ENCODE measurements around the gene SZT2. TPM values are rescaled to one million over a fixed set of nuclear protein-coding genes. Genes with fewer than 3 reads are reported as not detected.

SZT2 gene
- total RNA-seq, 1 donor from 2014 or later, result 15.1 TPM

DNA sequence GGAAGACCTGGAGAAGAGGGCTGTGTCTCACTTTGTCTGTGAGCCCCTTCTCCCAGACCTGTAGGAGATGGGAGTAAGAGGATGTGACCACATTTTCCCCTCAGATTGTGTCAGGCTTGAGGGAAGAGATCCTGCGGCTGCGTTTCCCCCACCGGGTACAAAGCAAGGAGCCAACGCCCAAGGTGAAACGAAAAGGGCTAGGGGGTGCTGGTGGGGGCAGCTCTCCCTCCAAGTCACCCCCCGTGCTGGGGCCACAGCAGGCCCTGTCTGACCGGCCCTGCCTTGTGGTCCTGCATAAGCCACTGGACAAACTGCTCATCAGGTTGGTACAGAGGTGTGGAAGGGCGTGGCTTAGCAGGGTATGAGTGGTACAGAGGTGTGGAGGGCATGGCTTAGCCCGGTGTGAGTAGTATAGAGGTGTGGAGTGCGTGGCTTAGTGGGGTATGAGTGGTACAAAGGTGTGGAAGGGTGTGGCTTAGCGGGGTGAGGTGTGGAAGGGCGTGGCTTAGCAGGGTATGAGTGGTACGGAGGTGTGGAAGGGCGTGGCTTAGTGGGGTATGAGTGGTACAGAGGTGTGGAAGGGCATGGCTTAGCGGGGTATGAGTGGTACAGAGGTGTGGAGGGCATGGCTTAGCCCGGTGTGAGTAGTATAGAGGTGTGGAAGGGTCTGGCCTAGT is 33.4 kb downstream of the SZT2 start:
- no peak for DNase-seq (ENCODE audit: low read depth, low spot score)

DNA sequence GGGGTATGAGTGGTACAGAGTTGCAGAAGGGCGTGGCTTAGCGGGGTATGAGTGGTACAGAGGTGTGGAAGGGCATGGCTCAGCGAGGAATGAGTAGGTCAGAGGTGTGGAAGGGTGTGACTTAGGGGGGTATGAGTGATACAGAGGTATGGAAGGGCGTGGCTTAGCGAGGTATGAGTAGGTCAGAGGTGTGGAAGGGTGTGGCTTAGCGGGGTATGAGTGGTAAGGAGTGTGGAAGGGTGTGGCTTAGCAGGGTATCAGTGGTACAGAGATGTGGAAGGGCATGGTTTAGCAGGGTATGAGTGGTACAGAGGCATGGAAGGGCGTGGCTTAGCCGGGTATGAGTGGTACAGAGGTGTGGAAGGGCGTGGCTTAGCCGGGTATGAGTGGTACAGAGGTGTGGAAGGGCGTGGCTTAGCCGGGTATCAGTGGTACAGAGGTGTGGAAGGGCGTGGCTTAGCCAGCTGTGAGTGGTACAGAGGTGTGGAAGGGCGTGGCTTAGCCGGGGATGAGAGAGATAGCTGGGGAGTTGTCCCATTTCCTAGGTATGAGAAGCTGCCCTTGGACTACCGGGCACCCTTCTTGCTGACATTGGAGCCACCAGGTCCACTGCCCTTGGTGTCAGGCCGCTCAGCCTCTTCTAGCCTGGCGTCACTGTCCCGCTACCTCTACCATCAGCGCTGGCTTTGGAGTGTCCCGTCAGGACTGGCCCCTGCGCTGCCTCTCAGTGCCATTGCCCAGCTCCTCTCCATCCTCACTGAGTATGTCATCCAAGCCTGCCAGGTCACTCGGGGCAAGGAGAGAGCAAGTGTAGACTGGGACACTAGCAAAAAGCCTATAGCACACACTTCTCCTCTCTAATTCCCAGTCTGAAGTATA is 34.2 kb downstream of the SZT2 start:
- no peak for DNase-seq (ENCODE audit: low read depth, low spot score)

GRCh38 chr1:43425045-43425444 is 35.3 kb downstream of the SZT2 start:
- DNase-seq (ENCODE audit: low read depth, low spot score), result no peak

DNA sequence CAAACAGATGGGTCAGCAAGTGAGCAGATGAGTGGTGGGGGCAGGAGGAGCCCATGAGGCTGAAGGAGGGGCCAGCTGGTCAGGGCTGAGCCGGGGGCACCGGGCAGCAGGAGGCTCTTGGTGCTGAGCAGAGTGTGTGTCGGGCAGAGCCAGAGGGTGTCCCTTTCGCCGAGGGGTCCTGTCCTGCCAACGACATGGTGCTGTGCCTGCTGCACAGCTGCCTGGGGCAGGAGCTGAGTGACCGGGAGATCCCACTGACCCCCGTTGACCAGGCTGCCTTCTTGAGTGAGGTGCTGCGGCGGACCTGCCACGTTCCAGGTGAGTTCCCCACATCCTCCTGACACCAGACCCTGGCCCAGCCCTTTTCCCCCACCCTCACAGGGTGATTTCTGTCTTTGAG is 36.5 kb downstream of the SZT2 start:
- no peak for DNase-seq (ENCODE audit: low read depth, low spot score)

- DNase-seq (ENCODE audit: low read depth, low spot score), result no peak
These were observed 37.8 kb downstream of the SZT2 start for GRCh38 chr1:43427524-43427923.

- no peak for DNase-seq (ENCODE audit: low read depth, low spot score)
These were observed 38.2 kb downstream of the SZT2 start for GRCh38 chr1:43427941-43428340.

DNA sequence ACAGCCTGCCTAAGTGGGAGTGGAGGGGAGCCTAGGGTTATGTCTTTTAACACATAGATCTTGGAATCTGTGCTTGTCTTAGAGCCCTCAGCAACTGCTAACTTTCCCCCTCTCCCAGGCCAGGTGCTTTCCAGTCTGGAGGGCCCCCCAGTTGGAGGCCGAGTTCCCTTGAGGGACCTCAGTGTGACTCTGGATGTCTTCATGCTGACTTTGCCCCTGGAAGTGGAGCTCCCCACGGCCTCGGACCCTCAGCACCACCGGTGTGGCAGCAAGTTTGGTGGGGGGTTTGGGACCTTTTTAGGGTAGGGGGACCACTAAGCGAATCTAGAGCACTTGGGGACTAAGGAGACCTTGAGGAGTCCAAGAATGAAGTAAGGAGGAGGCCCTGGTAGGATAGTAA is 41.1 kb downstream of the SZT2 start:
- DNase-seq (ENCODE audit: low read depth, low spot score), result no peak

DNA sequence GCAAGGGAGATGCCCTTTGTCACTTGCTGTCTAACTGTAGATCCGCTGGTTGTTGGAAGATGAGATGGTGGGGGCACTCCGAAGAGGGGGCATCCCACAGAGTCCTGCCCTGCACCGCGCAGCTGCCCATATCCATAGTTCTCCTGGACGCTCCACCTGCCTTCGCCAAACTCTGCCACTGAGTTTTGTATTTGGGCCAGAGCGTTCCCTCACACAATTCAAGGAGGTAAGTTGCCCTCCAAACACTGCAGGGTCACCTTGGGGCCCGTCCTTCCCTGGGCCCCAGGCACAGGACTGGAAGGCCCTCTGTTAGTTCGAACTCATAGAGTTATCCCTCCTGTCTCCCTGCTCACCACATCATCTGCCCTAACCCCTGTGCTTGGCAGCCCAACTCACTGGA is 42.0 kb downstream of the SZT2 start:
- DNase-seq (ENCODE audit: low read depth, low spot score), result no peak

DNA sequence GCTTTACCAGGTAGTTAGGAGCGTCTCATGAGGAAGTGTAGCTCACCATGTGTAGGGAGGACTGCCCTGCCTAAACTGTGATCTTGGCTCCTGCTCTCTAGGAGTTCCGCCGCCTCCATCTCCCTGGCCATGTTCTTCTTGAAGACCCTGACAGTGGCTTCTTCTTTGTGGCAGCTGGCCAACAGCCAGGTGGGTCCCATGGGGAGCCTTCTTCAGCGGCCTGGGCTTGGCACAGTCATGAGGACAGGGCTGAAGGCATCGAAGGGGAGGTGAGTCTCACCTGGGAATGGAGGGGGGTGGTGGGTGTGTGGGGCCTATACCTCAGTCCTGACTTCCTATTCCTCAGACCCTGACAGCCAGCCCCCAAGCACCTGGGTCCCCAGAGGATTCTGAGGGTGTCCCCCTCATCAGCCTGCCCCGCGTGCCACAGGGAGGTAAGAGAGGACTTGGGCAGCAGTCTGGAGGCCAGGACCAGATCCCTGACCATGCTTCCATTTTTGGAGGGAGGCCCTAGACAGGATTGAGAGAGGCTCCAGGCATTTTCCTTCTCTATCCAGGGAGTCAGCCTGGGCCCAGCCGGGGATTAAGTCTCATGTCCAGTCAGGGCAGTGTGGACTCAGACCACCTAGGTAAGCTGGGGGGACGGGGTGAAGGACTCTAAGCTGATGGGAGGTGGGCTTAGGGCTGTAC is 42.6 kb downstream of the SZT2 start:
- no peak for DNase-seq (ENCODE audit: low read depth, low spot score)

GRCh38 chr1:43432907-43433306 is 43.2 kb downstream of the SZT2 start:
- no peak for DNase-seq (ENCODE audit: low read depth, low spot score)

- no peak for DNase-seq (ENCODE audit: low read depth, low spot score)
These were observed 44.6 kb downstream of the SZT2 start for GRCh38 chr1:43434256-43434655.

DNA sequence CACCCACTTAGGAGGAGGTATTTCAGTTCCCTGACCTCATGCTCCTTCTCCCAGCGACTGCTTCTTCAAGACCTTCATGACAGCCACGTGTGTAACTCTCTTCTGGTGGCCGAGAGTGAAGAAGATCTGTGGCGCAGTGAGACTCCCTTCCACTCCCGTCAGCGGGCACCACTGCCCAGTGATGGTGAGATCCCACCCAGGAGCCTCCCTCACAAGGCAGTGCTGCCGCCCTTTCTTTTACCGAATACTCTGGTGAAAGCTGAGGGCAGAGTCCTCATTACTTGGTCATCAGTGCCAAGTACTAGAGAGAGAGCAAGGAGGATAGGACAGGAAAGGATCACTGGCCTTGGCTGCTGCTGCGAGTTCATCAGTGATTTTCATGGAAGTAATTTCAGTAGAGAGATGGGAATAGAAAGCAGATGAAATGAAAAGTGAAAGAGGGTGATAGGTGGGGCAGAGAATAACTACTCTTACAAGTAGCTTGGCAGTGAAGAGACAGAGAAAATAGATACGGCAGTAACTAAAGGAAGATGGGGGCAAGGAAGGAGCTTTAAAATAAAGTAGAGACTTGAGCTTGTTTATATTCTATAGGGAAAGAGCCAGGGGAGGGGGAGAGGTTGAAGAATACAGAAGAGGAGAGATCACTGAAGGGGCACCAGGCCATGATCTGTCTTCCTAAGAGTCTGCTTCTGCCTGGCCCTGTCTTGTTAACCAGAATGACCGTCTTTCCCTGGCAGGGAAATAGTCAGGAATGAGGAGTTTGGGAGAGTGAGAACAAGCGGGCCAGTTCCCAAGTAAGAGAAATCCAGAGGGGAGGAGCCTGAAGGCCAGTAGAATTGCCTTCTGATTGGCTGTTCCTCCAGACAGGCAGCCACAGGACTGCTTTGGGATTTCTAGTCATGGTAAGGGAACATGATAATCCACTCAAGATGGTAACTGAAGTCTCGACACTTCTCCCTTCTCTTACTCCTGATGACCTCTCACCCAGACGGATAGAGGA is 45.7 kb downstream of the SZT2 start:
- DNase-seq (ENCODE audit: low read depth, low spot score), result no peak

- no peak for DNase-seq (ENCODE audit: low read depth, low spot score)
These were observed 46.7 kb downstream of the SZT2 start for GRCh38 chr1:43436371-43436770.

DNA sequence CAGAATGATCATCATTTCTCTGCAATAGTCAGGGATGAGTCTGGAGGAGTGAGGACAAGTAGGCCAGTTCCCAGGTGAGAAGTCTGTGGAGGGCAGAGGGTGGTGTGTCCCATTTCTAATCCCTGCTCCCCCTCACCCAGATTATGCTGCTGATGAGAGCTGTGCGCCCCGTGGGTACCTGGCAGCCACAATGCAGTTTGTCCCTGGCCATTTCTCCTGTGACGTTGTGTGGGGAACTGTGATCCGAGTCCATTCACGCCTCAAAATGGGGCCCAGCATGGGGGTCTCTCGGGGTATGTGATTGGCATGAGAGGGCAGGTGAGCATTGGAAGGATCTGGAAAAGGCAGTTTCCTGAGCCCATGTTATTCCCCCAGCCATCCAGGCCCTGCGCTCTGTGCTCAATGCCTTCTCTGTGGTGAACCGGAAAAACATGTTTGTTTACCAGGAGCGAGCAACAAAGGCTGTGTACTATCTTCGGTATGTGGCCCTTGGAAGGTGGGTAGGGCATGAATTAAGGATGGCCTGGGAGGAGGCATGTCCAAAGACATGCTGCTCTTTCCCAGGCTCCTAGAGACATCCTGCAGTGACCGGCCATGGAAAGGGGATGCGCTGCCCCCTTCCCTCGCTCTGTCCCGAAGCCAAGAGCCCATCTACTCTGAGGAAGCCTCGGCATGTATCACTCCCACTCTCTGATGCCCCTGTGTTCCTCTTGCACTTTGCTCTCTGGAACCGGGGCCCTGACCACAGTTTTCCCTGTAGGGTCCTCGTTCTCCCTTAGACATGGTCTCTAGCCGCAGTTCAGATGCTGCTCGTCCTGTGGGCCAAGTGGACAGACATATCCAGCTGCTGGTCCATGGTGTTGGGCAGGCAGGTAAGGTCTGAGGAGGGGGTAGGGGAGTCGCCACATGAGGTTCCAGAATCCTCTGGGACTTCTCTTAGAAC is 47.6 kb downstream of the SZT2 start:
- DNase-seq (ENCODE audit: low read depth, low spot score), result no peak

GRCh38 chr1:43438006-43438405 is 48.3 kb downstream of the SZT2 start:
- no peak for DNase-seq (ENCODE audit: low read depth, low spot score)

- no peak for DNase-seq (ENCODE audit: low read depth, low spot score)
These were observed 48.9 kb downstream of the SZT2 start for GRCh38 chr1:43438576-43438952.

GRCh38 chr1:43438953-43439581 is 49.4 kb downstream of the SZT2 start:
- DNase-seq (ENCODE audit: low read depth, low spot score), result no peak

- no peak for DNase-seq (ENCODE audit: low read depth, low spot score)
These were observed 50.1 kb downstream of the SZT2 start for GRCh38 chr1:43439781-43440180.

DNA sequence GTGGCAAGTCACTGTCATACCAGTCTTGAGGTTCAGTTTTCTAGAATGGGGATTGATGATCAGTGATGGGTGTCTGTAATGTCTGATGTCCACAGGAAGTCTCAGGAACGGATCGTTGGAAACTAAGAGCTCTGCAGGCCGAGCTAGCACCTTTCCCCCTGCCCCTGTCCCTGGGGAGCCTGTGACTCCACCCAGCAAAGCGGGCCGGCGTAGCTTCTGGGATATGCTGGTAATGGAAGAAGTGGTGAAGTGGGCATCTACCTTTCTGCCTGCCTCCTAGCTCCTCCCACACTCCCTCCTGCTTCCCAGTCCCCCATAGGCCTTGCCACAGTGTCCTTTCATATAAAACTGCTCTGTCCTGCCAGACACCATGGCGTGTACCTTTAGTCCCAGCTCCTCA is 50.7 kb downstream of the SZT2 start:
- no peak for DNase-seq (ENCODE audit: low read depth, low spot score)
